IPS DF 19.7 (cell line): ENCODE results near the gene CFAP97.
"Not testable (repeated sequence)": the region's sequence is repeated elsewhere in the genome, so short reads cannot be mapped to it uniquely, and the experiment has no call there.

Source experiments
- DNase-seq: peaks from one replicate; pipeline ENCODE4 v3.0.0-alpha.2; 2013; ENCODE audit warnings: low read depth, low spot score

Gene CFAP97

GRCh38 chr4:185201977-185202962, 1.5 kb downstream of the CFAP97 start:
- no peak for DNase-seq

GRCh38 chr4:185198189-185198588, 5.6 kb downstream of the CFAP97 start:
- DNase-seq: not testable (repeated sequence)

- no peak for DNase-seq
Measured at GRCh38 chr4:185196437-185196836, 7.4 kb downstream of the CFAP97 start.

GRCh38 chr4:185194924-185195888, 8.6 kb downstream of the CFAP97 start:
- no peak for DNase-seq

- DNase-seq: no peak
Measured at GRCh38 chr4:185192059-185192458, 11.7 kb downstream of the CFAP97 start.

DNA sequence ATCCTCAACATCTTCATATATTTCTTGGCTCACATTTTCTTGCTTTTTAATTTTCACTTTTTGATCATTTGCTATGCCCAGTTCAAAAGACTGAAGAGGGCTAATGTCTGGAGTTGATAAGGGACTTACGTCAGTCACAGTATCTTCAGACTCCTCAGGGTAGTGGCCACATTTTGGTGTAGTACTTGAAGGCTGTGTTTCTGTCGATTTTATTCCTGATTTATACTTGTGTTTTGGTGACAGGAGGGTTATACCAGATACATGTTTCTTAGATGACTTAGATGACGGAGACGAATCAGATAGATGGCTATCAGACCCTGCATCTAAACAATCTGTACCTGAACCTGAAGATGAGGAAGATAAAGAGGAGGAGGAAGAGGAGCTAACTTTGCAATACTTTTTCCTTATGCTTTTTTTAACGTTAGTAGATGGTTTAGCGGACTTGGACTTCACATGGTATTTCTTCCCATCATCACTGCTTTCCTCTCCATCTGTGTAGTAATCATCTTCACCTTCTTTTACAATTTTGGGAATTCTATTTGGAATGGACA, 13.4 kb downstream of the CFAP97 start:
- no peak for DNase-seq

- DNase-seq: no peak
Measured at GRCh38 chr4:185189606-185190305, 14.0 kb downstream of the CFAP97 start.

- no peak for DNase-seq
Measured at GRCh38 chr4:185186769-185187168, 17.0 kb downstream of the CFAP97 start.

GRCh38 chr4:185183622-185184281, 20.0 kb downstream of the CFAP97 start:
- DNase-seq: no peak

- DNase-seq: no peak
Measured at GRCh38 chr4:185182239-185182638, 21.6 kb downstream of the CFAP97 start.

DNA sequence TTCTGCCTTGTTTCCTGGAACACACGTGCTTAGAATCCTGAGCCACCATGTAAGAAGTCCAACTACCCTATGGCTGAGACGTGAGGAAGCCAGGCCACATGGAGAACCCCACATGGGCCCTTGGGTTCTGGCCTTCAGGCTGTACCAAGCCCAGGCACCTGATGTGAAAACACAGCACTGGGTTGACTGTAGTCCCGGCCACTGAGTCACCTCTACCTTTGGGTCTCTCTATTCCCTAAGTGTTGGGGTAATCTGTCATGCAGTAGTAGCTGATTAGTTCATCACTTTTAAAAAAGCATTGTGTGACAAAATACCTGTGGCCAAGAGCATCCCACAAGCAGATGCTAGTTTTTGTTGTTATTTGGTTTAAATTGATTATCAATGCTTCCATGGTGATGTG, 24.3 kb downstream of the CFAP97 start:
- no peak for DNase-seq

DNA sequence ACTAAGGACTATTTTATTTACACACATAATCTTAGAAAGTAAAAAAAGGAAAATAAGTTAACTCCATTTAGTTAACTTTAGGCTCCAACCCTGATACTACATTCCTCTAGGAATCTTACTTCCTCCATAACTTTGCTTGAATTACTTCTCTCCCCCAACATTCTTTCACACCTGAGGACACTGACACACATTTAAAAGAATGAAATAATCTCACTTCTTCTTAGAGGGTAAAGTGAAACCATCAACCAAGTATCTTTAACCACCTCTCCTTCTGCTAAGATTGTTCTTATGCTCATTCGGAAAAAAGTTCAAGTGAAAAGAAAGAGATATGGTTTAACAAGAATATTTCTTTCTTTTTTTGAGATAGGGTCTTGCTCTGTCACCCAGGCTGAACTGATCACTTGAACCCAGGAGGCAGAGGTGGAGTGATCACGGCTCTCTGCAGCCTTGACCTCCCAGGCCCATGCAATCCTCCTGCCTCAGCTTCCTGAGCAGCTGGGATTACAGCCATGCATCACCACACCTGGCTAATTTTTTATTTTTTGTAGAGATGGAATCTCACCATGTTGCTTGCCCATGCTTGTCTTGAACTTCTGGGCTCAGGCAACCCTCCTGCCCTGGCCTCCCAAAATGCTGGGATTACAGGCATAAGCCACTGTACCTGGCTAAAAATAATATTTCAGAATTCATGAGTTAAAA, 32.3 kb downstream of the CFAP97 start:
- no peak for DNase-seq

DNA sequence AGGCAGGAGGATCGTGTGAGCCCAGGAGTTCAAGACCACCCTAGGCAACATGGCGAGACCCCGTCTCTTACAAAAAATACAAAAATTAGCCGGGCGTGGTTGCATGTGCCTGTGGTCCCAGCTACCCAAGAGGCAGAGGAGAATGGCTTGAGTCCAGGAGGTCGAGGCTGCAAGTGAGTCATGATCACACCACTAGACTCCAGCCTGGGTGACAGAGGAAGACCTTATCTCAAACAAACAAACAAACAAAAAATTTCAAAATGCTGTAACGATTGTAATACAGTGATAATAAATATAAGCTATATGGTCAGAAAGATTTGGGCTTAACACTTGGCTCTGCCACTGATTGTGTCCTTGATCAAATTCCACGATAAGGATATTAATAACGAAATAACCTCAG, 36.6 kb downstream of the CFAP97 start:
- DNase-seq: no peak

- DNase-seq: no peak
Measured at GRCh38 chr4:185165605-185166063, 38.2 kb downstream of the CFAP97 start.

- no peak for DNase-seq
Measured at GRCh38 chr4:185151296-185151695, 52.5 kb downstream of the CFAP97 start.

GRCh38 chr4:185149392-185149791, 54.4 kb downstream of the CFAP97 start:
- no peak for DNase-seq

- DNase-seq: no peak
Measured at GRCh38 chr4:185145572-185145971, 58.2 kb downstream of the CFAP97 start.

DNA sequence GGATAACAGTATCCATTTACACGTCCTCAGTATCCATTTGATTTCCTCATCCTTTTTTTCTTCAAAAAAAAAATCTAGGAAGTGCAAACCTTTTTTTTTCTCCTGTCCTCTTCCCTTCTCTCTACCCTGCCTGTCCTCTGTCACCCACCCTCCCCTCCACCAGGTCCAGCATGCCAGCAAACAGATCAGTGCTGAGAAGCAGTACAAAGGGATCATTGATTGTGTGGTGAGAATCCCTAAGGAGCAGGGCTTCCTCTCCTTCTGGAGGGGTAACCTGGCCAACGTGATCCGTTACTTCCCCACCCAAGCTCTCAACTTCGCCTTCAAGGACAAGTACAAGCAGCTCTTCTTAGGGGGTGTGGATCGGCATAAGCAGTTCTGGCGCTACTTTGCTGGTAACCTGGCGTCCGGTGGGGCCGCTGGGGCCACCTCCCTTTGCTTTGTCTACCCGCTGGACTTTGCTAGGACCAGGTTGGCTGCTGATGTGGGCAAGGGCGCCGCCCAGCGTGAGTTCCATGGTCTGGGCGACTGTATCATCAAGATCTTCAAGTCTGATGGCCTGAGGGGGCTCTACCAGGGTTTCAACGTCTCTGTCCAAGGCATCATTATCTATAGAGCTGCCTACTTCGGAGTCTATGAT, 59.1 kb downstream of the CFAP97 start:
- DNase-seq: no peak

GRCh38 chr4:185143601-185143969, 60.2 kb downstream of the CFAP97 start:
- DNase-seq: no peak
